NCI-H2171 treated with DMSO at 0.1 percent for 48 hours (cell line): ENCODE results near the gene TWNK.
"Not testable (repeated sequence)": the region's sequence is repeated elsewhere in the genome, so short reads cannot be mapped to it uniquely, and the experiment has no call there.

Experiments
- DNase-seq: peaks from one replicate; lab custom pipeline; 2025; lab: John Stamatoyannopoulos, UW

The TWNK gene

GRCh38 chr10:100972904-100973535, 14.3 kb upstream of the TWNK start:
- no peak for DNase-seq

GRCh38 chr10:100975397-100975796, 11.9 kb upstream of the TWNK start:
- DNase-seq = not testable (repeated sequence)

GRCh38 chr10:100976906-100977305, 10.4 kb upstream of the TWNK start:
- no peak for DNase-seq

- DNase-seq = no peak
Measured at GRCh38 chr10:100977436-100977835, 9.9 kb upstream of the TWNK start.

GRCh38 chr10:100978121-100978900, 9.0 kb upstream of the TWNK start:
- no peak for DNase-seq

DNA sequence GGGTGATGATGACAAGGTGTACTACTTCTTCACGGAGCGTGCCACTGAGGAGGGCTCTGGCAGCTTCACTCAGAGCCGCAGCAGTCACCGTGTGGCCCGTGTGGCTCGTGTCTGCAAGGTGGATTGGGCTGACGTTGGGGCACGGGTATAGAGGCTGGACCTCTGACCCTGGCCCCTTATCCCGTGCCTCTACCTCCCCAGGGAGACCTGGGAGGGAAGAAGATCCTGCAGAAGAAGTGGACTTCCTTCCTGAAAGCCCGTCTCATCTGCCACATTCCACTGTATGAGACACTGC, 8.5 kb upstream of the TWNK start:
- DNase-seq = no peak

DNA sequence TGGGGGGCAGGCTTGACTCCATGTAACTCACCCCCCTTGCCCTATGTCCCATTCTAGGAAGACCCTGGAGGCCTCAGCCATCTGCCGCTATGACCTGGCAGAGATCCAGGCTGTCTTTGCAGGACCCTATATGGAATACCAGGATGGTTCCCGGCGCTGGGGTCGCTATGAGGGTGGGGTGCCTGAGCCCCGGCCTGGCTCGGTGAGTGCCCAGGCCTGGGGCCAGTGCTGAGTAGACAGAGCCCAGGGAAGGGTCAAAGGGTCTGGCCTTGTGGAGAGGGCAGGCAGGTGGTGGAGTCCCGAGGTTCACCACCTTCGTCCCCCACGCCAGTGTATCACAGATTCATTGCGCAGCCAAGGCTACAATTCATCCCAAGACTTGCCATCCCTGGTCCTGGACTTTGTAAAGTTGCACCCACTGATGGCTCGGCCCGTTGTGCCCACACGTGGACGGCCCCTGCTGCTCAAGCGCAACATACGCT, 7.5 kb upstream of the TWNK start:
- DNase-seq = no peak

- no peak for DNase-seq
Measured at GRCh38 chr10:100980311-100980710, 7.0 kb upstream of the TWNK start.

- DNase-seq = no peak
Measured at GRCh38 chr10:100980711-100981110, 6.6 kb upstream of the TWNK start.

DNA sequence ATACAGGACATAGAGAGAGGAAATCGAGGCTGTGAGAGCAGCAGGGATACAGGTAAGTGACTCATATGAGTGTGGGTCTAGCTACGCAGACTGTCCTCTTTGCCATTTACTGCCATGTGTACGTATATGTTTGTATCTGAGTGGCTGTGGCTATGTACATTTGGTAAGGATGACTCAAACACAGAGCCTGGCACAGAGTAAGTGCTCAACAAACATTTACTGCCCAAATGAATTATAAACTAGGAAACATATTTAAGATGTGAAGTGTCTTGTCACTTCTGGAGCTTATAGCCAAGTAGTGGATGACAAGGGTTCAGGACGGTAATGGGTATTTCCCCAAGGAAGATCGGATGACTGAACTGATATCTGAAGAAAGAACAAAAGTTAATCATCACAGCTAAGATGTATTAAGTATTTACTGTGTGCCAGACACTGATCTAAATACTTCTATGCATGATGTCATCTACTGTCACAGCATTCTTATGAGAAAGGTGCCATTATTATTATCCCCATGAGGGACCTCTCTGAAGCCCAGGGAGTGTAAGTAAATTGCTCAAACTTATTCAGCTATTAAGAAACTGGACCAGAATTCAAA, 6.1 kb upstream of the TWNK start:
- DNase-seq = no peak

DNA sequence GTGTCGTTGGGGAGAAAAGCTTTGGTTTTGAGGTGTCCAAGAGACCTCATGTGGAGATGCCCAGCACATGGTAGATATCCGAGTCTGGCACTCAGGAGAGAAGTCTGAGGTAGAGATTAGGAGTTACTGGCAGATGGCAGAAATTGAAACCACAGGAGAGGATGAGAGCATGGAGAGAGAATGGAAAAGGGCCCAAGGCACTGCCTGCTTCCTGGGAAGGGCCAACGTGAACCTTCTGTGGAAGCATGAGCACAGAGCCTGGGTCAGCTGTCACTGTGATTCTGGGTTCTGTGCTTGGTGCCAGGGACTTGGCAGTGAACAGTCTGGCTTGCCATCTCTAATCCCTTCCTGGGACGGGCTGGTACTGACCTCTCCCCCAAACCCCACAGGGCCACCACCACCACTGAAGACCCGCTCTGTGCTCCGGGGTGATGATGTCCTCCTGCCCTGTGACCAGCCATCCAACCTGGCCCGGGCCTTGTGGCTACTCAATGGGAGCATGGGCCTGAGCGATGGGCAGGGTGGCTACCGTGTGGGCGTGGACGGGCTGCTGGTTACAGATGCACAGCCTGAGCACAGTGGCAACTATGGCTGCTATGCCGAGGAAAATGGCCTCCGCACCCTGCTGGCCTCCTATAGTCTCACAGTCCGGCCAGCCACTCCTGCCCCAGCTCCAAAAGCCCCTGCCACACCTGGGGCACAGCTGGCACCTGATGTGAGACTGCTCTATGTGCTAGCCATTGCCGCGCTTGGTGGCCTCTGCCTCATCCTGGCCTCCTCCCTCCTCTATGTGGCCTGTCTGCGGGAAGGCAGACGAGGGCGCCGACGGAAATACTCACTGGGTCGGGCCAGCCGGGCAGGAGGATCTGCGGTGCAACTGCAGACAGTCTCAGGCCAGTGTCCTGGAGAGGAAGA, 4.2 kb upstream of the TWNK start:
- DNase-seq = no peak

- DNase-seq = no peak
Measured at GRCh38 chr10:100983868-100984671, 3.3 kb upstream of the TWNK start.

- DNase-seq = no peak
Measured at GRCh38 chr10:100984672-100985177, 2.6 kb upstream of the TWNK start.

GRCh38 chr10:100985336-100985735, 2.0 kb upstream of the TWNK start:
- no peak for DNase-seq

DNA sequence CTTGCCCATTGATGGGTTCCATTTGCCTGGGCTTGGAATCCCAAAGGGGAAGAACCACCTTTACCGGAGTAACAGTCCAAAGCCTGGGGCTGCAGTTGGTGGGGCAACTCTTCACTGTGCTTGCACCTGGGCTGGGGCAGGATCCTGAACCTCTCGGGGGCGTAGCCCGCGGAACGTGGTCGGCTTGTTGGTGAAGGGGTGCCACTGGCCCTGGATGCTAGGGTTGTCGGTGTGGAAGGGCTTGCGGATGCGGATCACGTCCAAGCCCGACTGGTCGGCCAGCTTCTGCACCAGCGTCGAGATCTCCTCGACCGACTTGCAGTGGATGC, 756 bp upstream of the TWNK start:
- no peak for DNase-seq

DNA sequence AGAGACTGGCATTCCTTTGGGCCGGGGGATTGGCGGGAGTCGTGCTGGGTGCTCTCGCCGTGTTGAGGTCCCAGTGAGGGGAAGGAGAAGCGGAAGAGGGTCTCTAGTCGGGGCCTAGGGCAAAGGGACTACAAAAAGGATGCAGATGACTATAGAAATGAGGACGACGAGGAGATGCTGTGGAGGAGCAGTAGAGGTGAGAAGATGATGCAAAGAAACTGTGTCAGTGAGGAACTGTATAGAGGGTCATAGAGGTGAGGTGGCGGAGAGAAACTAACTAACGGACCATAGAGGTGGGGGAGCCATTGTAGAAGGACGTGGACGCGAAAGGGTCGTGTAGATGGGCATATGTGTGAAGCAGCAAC, 324 bp downstream of the TWNK start:
- no peak for DNase-seq

- no peak for DNase-seq
Measured at GRCh38 chr10:100988166-100988565, 823 bp downstream of the TWNK start.

DNA sequence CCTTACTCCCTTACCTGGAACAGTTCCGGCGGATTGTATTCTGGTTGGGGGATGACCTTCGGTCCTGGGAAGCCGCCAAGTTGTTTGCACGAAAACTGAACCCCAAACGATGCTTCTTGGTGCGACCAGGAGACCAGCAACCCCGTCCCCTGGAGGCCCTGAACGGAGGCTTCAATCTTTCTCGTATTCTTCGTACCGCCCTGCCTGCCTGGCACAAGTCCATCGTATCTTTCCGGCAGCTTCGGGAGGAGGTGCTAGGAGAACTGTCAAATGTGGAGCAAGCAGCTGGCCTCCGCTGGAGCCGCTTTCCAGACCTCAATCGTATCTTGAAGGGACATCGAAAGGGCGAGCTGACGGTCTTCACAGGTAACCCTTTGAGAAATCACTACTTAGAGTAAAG, 1.7 kb downstream of the TWNK start:
- DNase-seq = no peak

DNA sequence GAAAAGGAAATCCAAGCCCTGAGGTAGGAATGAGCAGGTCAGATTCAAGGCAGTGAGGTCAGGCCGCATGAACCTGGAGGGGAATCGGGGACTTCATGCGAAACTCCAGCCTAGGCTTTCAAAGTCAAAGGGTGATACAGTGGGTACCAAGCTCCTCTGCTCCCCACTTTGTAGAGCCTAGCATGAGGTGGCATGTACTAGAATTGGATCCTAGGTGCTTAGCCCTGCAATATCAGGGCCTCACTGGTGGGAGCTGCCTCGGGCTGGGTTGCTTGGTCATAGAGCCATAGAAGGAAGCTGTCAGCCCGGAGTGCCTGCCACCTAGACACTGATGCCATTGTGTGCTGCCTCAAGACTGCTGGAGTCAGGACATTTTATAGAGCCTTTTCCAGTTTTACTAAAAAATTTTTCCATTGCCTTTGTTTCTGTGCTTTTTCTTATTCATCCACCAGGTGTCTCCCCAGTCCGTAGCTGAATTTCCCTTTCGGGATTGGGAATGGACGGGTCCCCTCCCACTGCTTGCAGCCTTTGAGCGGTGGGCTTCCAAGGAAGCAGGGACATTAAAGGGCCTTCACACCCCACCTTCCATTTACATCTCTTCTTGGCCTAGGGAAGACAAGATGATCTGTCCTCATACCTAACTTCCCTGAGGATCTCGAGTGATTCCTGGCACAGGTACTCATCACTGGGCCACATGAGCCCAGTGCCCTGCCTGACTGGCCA, 6.8 kb downstream of the TWNK start:
- DNase-seq = no peak

- no peak for DNase-seq
Measured at GRCh38 chr10:100995181-100995580, 7.8 kb downstream of the TWNK start.
